ENCODE data around the gene LRRTM4. TPM values are rescaled to one million over a fixed set of nuclear protein-coding genes. Genes with fewer than 3 reads are reported as not detected.

Gene LRRTM4
- total RNA-seq, 1 experiment from 2014 or later = 12.0 TPM

GRCh38 chr2:77370511-77370910 lies 151.7 kb downstream of the LRRTM4 start:
- H3K27me3 ChIP-seq (ENCODE audit: insufficient read depth, low read length) = no peaks in the 10 kb centered on the region
- H3K9me3 Mint-ChIP-seq = no peaks in the 10 kb centered on the region

More at GRCh38 chr2:77370511-77370910, 151.7 kb downstream of the LRRTM4 start:
- Histone ChIP-seq H3K27ac (ENCODE audit: insufficient read length, low read depth, low read length) (no peak overlapping the region), H3K4ac (ENCODE audit: low read depth, low read length) (no peak overlapping the region), H2AK5ac (ENCODE audit: insufficient read length, low read length) (no peak overlapping the region), H2BK15ac (ENCODE audit: low read depth, low read length) (no peak overlapping the region), H4K91ac (ENCODE audit: insufficient read length, low read depth, low read length) (no peak overlapping the region), H3K9me3 (ENCODE audit: control insufficient read depth, low read depth, low read length) (no peaks in the 10 kb centered on the region), H3K4me2 (ENCODE audit: insufficient read depth, insufficient read length, low read length) (no peak overlapping the region), H3K23me2 (ENCODE audit: insufficient read length, low read depth, low read length, poor library complexity, severe bottlenecking) (no peaks in the 10 kb centered on the region), H4K8ac (replicated peaks; ENCODE audit: insufficient read length, low read depth, low read length) (no peak overlapping the region), H3T11ph (ENCODE audit: low read length) (no peak overlapping the region), H3K4me1 (ENCODE audit: insufficient read depth, low read length) (no peaks in the 10 kb centered on the region), H4K20me1 (ENCODE audit: control insufficient read depth, insufficient read depth, insufficient read length) (no peaks in the 10 kb centered on the region), H2BK120ac (ENCODE audit: low read depth, low read length, poor library complexity, severe bottlenecking) (no peak overlapping the region), H2BK12ac (ENCODE audit: insufficient read length, low read depth, low read length) (no peak overlapping the region), H3K23ac (ENCODE audit: insufficient read length, low read depth, low read length) (no peak overlapping the region), H3K14ac (ENCODE audit: insufficient read depth, low read length) (no peak overlapping the region), H2BK5ac (ENCODE audit: insufficient read length, low read length) (no peak overlapping the region), H3K56ac (ENCODE audit: insufficient read length, low read depth, low read length) (no peak overlapping the region), H3K79me1 (ENCODE audit: insufficient read depth, low read depth, low read length, poor library complexity, severe bottlenecking) (no peaks in the 10 kb centered on the region), H2AFZ (ENCODE audit: low read length) (no peak overlapping the region), H2BK20ac (ENCODE audit: low read depth, low read length, poor library complexity, severe bottlenecking) (no peak overlapping the region), H3K79me2 (ENCODE audit: insufficient read depth, low read length) (no peaks in the 10 kb centered on the region), H4K5ac (ENCODE audit: insufficient read length, low read depth, low read length) (no peak overlapping the region), H3K18ac (ENCODE audit: insufficient read length, low read depth, low read length) (no peak overlapping the region), H3K9ac (ENCODE audit: extremely low read depth, insufficient read length, low read length) (no peak overlapping the region)
- H3K27ac Mint-ChIP-seq = no peak overlapping the region
- H3K4me1 Mint-ChIP-seq = no peaks in the 10 kb centered on the region
- no peak overlapping the region for H3K4me3 Mint-ChIP-seq
- WGBS (ENCODE audit: extremely low coverage, insufficient read length, low lambda C conversion rate) = no CpG with 5 or more reads among the region's 3 CpGs
- H3K27me3 Mint-ChIP-seq (ENCODE audit: low read depth) = no peaks in the 10 kb centered on the region
- H3K36me3 Mint-ChIP-seq (ENCODE audit: insufficient read depth in 1 of 3, low read depth in 3 of 3) = no peaks in the 10 kb centered on the region
- TF ChIP-seq, protein P1, sequence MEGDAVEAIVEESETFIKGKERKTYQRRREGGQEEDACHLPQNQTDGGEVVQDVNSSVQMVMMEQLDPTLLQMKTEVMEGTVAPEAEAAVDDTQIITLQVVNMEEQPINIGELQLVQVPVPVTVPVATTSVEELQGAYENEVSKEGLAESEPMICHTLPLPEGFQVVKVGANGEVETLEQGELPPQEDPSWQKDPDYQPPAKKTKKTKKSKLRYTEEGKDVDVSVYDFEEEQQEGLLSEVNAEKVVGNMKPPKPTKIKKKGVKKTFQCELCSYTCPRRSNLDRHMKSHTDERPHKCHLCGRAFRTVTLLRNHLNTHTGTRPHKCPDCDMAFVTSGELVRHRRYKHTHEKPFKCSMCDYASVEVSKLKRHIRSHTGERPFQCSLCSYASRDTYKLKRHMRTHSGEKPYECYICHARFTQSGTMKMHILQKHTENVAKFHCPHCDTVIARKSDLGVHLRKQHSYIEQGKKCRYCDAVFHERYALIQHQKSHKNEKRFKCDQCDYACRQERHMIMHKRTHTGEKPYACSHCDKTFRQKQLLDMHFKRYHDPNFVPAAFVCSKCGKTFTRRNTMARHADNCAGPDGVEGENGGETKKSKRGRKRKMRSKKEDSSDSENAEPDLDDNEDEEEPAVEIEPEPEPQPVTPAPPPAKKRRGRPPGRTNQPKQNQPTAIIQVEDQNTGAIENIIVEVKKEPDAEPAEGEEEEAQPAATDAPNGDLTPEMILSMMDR (conservative IDR thresholded peaks at IDR 0.05) = no peak
- DNase-seq = no peak
